H9 (cell line): Measurements from ENCODE around the gene CSF1. TPM values are rescaled to one million over a fixed set of nuclear protein-coding genes. Genes with fewer than 3 reads are reported as not detected.
"Not testable (repeated sequence)": the region's sequence is repeated elsewhere in the genome, so short reads cannot be mapped to it uniquely, and the experiment has no call there.

ENCODE experiments used
- DNase-seq: peaks from one replicate; pipeline ENCODE4 v3.0.0-alpha.2; 2017
- H2AFZ ChIP-seq: one replicate; pipeline ENCODE4 v1.6.1; 2013; ENCODE audit warnings: mild to moderate bottlenecking, low read length, control low read depth, moderate library complexity
- H2AK5ac ChIP-seq: 2 replicates; pipeline ENCODE4 v1.6.1; 2013; ENCODE audit warnings: low read length, control low read depth, mixed read lengths; ENCODE audit not compliant: insufficient read length
- H2BK120ac ChIP-seq: one replicate; pipeline ENCODE4 v1.6.1; 2013; ENCODE audit warnings: low read depth, mild to moderate bottlenecking, low read length, control low read depth, inconsistent platforms; ENCODE audit not compliant: poor library complexity, severe bottlenecking
- H2BK12ac ChIP-seq: 2 replicates; pipeline ENCODE4 v1.6.1; 2013; ENCODE audit warnings: low read length, control low read depth, mixed read lengths, low read depth; ENCODE audit not compliant: insufficient read length
- H2BK15ac ChIP-seq: 2 replicates; pipeline ENCODE4 v1.6.1; 2013; ENCODE audit warnings: low read depth, low read length, control low read depth
- H2BK20ac ChIP-seq: one replicate; pipeline ENCODE4 v1.6.1; 2013; ENCODE audit warnings: low read depth, mild to moderate bottlenecking, low read length, control low read depth, inconsistent platforms; ENCODE audit not compliant: poor library complexity, severe bottlenecking
- H2BK5ac ChIP-seq: 2 replicates; pipeline ENCODE4 v1.6.1; 2013; ENCODE audit warnings: low read length, control low read depth, mixed read lengths; ENCODE audit not compliant: insufficient read length
- H3K14ac ChIP-seq: 2 replicates; pipeline ENCODE4 v1.6.1; 2013; ENCODE audit warnings: low read length, control low read depth; ENCODE audit not compliant: insufficient read depth
- H3K18ac ChIP-seq: 2 replicates; pipeline ENCODE4 v1.6.1; 2013; ENCODE audit warnings: low read depth, mild to moderate bottlenecking, mixed read lengths, low read length, control low read depth; ENCODE audit not compliant: insufficient read length
- H3K23ac ChIP-seq: 2 replicates; pipeline ENCODE4 v1.6.1; 2013; ENCODE audit warnings: low read length, control low read depth, mixed read lengths, low read depth; ENCODE audit not compliant: insufficient read length
- H3K23me2 ChIP-seq: 2 replicates; pipeline ENCODE4 v1.6.1; 2013; ENCODE audit warnings: low read depth, mild to moderate bottlenecking, mixed read lengths, low read length, control low read depth; ENCODE audit not compliant: insufficient read length, poor library complexity, severe bottlenecking
- H3K27ac ChIP-seq: 2 replicates; pipeline ENCODE4 v1.5.1; 2013; ENCODE audit warnings: low read length, control low read depth, mixed read lengths, low read depth; ENCODE audit not compliant: insufficient read length
- H3K27me3 ChIP-seq: 2 replicates; pipeline ENCODE4 v1.6.1; 2013; ENCODE audit warnings: low read length, control low read depth, inconsistent platforms; ENCODE audit not compliant: insufficient read depth
- H3K4ac ChIP-seq: 2 replicates; pipeline ENCODE4 v1.6.1; 2013; ENCODE audit warnings: low read depth, mild to moderate bottlenecking, control low read depth, inconsistent platforms, low read length, moderate library complexity
- H3K4me1 ChIP-seq: 2 replicates; pipeline ENCODE4 v1.6.1; 2013; ENCODE audit warnings: low read length, control low read depth, inconsistent platforms; ENCODE audit not compliant: insufficient read depth
- H3K4me2 ChIP-seq: 2 replicates; pipeline ENCODE4 v1.6.1; 2013; ENCODE audit warnings: low read length, control low read depth, mixed read lengths; ENCODE audit not compliant: insufficient read length, insufficient read depth
- H3K56ac ChIP-seq: 2 replicates; pipeline ENCODE4 v1.6.1; 2013; ENCODE audit warnings: low read depth, mild to moderate bottlenecking, mixed read lengths, low read length, control low read depth; ENCODE audit not compliant: insufficient read length
- H3K79me1 ChIP-seq: 2 replicates; pipeline ENCODE4 v1.6.1; 2013; ENCODE audit warnings: low read depth, mild to moderate bottlenecking, moderate library complexity, low read length, control low read depth, inconsistent platforms; ENCODE audit not compliant: insufficient read depth, poor library complexity, severe bottlenecking
- H3K79me2 ChIP-seq: 2 replicates; pipeline ENCODE4 v1.6.1; 2013; ENCODE audit warnings: low read length, control low read depth, inconsistent platforms; ENCODE audit not compliant: insufficient read depth
- H3K9ac ChIP-seq: 2 replicates; pipeline ENCODE4 v1.6.1; 2013; ENCODE audit warnings: low read length, control low read depth, mixed read lengths; ENCODE audit not compliant: insufficient read length; ENCODE audit errors: extremely low read depth
- H3K9me3 ChIP-seq: one replicate; pipeline ENCODE4 v1.6.1; 2013; ENCODE audit warnings: low read depth, low read length, inconsistent platforms; ENCODE audit not compliant: control insufficient read depth
- H3T11ph ChIP-seq: one replicate; pipeline ENCODE4 v1.6.1; 2013; ENCODE audit warnings: mild to moderate bottlenecking, low read length, control low read depth, inconsistent platforms
- H4K20me1 ChIP-seq: one replicate; pipeline ENCODE4 v1.6.1; 2013; ENCODE audit not compliant: control insufficient read depth, insufficient read length, insufficient read depth
- H4K5ac ChIP-seq: 2 replicates; pipeline ENCODE4 v1.6.1; 2013; ENCODE audit warnings: low read depth, mild to moderate bottlenecking, mixed read lengths, low read length, control low read depth; ENCODE audit not compliant: insufficient read length
- H4K8ac ChIP-seq: replicated peaks from 2 replicates; pipeline ENCODE4 v1.6.1; 2013; ENCODE audit warnings: low read length, control low read depth, mixed read lengths, low read depth; ENCODE audit not compliant: insufficient read length
- H4K91ac ChIP-seq: 2 replicates; pipeline ENCODE4 v1.6.1; 2013; ENCODE audit warnings: low read depth, mild to moderate bottlenecking, moderate library complexity, mixed read lengths, low read length, control low read depth; ENCODE audit not compliant: insufficient read length
- H3K27ac Mint-ChIP-seq, 3 experiments: 2 replicates in 2 of 3; 3 replicates in 1 of 3; pipeline ENCODE4 v1.8.0; 2020 to 2021; ENCODE audit warnings: mixed read lengths in 3 of 3, mild to moderate bottlenecking in 1 of 3, moderate library complexity in 1 of 3
- H3K27me3 Mint-ChIP-seq: 2 replicates; pipeline ENCODE4 v1.8.0; 2021; ENCODE audit warnings: low read depth, mild to moderate bottlenecking, moderate library complexity, mixed read lengths
- H3K36me3 Mint-ChIP-seq, 3 experiments: 2 replicates in 2 of 3; 3 replicates in 1 of 3; pipeline ENCODE4 v1.8.0; 2020 to 2021; ENCODE audit warnings: low read depth in 3 of 3, mixed read lengths in 3 of 3; ENCODE audit not compliant: insufficient read depth in 1 of 3
- H3K4me1 Mint-ChIP-seq, 2 experiments: 2 replicates each; pipeline ENCODE4 v1.8.0; 2020; ENCODE audit warnings: mixed read lengths in 2 of 2
- H3K4me3 Mint-ChIP-seq, 2 experiments: 2 replicates in 1 of 2; 3 replicates in 1 of 2; pipeline ENCODE4 v1.8.0; 2020 to 2021; ENCODE audit warnings: mild to moderate bottlenecking in 2 of 2, mixed read lengths in 2 of 2, moderate library complexity in 1 of 2
- H3K9me3 Mint-ChIP-seq, 2 experiments: 2 replicates in 1 of 2; 3 replicates in 1 of 2; pipeline ENCODE4 v1.8.0; 2020; ENCODE audit warnings: mild to moderate bottlenecking in 2 of 2, mixed read lengths in 2 of 2, moderate library complexity in 1 of 2
- CTCF ChIP-seq: fragments of 200-600 bp; sonication (generic); conservative IDR thresholded peaks from 3 replicates; pipeline ENCODE4 v1.8.0; 2021; ENCODE audit warnings: antibody characterized with exemption, mild to moderate bottlenecking
- WGBS: extraction: QIAGEN DNeasy Blood & Tissue Kit; methylation state at CpG from one replicate; pipeline ENCODE4 v1.1.7; 2013; ENCODE audit warnings: missing lambda C conversion rate, low lambda C conversion rate, mixed read lengths; ENCODE audit not compliant: insufficient read length; ENCODE audit errors: extremely low coverage; 5-methylcytosine and 5-hydroxymethylcytosine counted together
- total RNA-seq: library from RNA; stranded (reverse); gene quantifications from 2 replicates; pipeline ENCODE4 v1.2.1, GENCODE V29; 2021

CSF1 gene
- total RNA-seq, 1 experiment from 2014 or later: 2.3 TPM

- peaks cover 6% of the 10 kb centered on the region; the same call in 1 of the 2 replicates for H3K4me1 ChIP-seq
- H3K27ac Mint-ChIP-seq: peak overlapping the region in 1 of 3 experiments; percentile 17; a peak in 3 of 7 replicates
- H3K56ac ChIP-seq: no peak overlapping the region
- no peaks in the 10 kb centered on the region for H4K20me1 ChIP-seq
- peaks cover 0 to 3% (median 0%) of the 10 kb centered on the region in 3 experiments; a peak in 1 of 7 replicates for H3K36me3 Mint-ChIP-seq
- H3K79me2 ChIP-seq: no peaks in the 10 kb centered on the region
- H4K5ac ChIP-seq: no peak overlapping the region
- H2AK5ac ChIP-seq: no peak overlapping the region
- peaks cover 70 to 79% of the 10 kb centered on the region in 2 experiments for H3K4me1 Mint-ChIP-seq
- H3T11ph ChIP-seq: no peak overlapping the region
- TF ChIP-seq CTCF: no peak
- H3K9me3 ChIP-seq: no peaks in the 10 kb centered on the region
- no peak overlapping the region for H2BK15ac ChIP-seq
- no peaks in the 10 kb centered on the region for H3K9me3 Mint-ChIP-seq
- no peak overlapping the region for H2AFZ ChIP-seq
- no peak overlapping the region for H3K4ac ChIP-seq
- H4K91ac ChIP-seq: no peak overlapping the region
- H2BK5ac ChIP-seq: no peak overlapping the region
- DNase-seq: no peak
- no peak overlapping the region for H3K18ac ChIP-seq
- H3K27ac ChIP-seq: no peak overlapping the region
- no peak overlapping the region for H3K9ac ChIP-seq
- no peaks in the 10 kb centered on the region for H3K79me1 ChIP-seq
- H3K4me3 Mint-ChIP-seq: no peak overlapping the region
- no peak overlapping the region for H2BK12ac ChIP-seq
- WGBS: no CpG with 5 or more reads among the region's 8 CpGs
- no peak overlapping the region for H3K14ac ChIP-seq
- H3K23me2 ChIP-seq: no peaks in the 10 kb centered on the region
- no peak overlapping the region for H3K4me2 ChIP-seq
- no peak overlapping the region for H2BK20ac ChIP-seq
- no peaks in the 10 kb centered on the region for H3K27me3 Mint-ChIP-seq
- no peak overlapping the region for H3K23ac ChIP-seq
- no peaks in the 10 kb centered on the region for H3K27me3 ChIP-seq
- H2BK120ac ChIP-seq: no peak overlapping the region
- H4K8ac ChIP-seq: no peak overlapping the region
Observed at GRCh38 chr1:109878531-109879104, 32.0 kb upstream of the CSF1 start.

GRCh38 chr1:109879371-109879770 lies 31.3 kb upstream of the CSF1 start:
- not testable (repeated sequence) for H2BK5ac ChIP-seq, H3K79me2 ChIP-seq, DNase-seq, H3K56ac ChIP-seq, H3K9me3 Mint-ChIP-seq, H3K79me1 ChIP-seq, H3K14ac ChIP-seq, H3K27ac ChIP-seq, H4K91ac ChIP-seq, H3T11ph ChIP-seq, H3K4me2 ChIP-seq, H4K20me1 ChIP-seq, H3K9ac ChIP-seq, H3K4me3 Mint-ChIP-seq, H3K9me3 ChIP-seq, H3K36me3 Mint-ChIP-seq, H2BK15ac ChIP-seq, H4K8ac ChIP-seq, H2BK120ac ChIP-seq, H2BK20ac ChIP-seq, H3K4me1 ChIP-seq, H3K23me2 ChIP-seq, H3K27me3 ChIP-seq, H3K4ac ChIP-seq, H2BK12ac ChIP-seq, H3K23ac ChIP-seq, H3K27ac Mint-ChIP-seq, H2AFZ ChIP-seq, H4K5ac ChIP-seq, H2AK5ac ChIP-seq, H3K18ac ChIP-seq, H3K27me3 Mint-ChIP-seq
- no CpG with 5 or more reads among the region's 6 CpGs for WGBS
- peaks cover 69 to 79% of the 10 kb centered on the region in 2 experiments for H3K4me1 Mint-ChIP-seq
